Left renal cortex interstitium (tissue), 4 donors: ENCODE measurements around the gene MAPK10. TPM values are rescaled to one million over a fixed set of nuclear protein-coding genes. Genes with fewer than 3 reads are reported as not detected.
"Not testable (repeated sequence)": the region's sequence is repeated elsewhere in the genome, so short reads cannot be mapped to it uniquely, and the experiment has no call there.

Source experiments
- DNase-seq, 4 donors: peaks; one replicate each; pipeline ENCODE4 v3.0.0-alpha.2; 2013; ENCODE audit warnings: low read depth in 4 of 4, low spot score in 2 of 4, missing footprints in 1 of 4
- polyA plus RNA-seq, 4 donors: library from polyadenylated mRNA; unstranded; fragments of 120-200 nt; gene quantifications; one replicate each; pipeline ENCODE4 v1.2.1, GENCODE V29; 2013; ENCODE audit not compliant: insufficient read length in 4 of 4

MAPK10 gene
- polyA plus RNA-seq, 4 donors, result 52.2 to 86.3 (median 65.3) TPM

- no peak for DNase-seq
Observed at GRCh38 chr4:86050496-86050895, 309.4 kb downstream of the MAPK10 start.

- no peak for DNase-seq
Observed at GRCh38 chr4:86048426-86048825, 311.4 kb downstream of the MAPK10 start.

GRCh38 chr4:86044593-86044985 is 315.3 kb downstream of the MAPK10 start:
- DNase-seq, result no peak

- DNase-seq, result peak; percentile 49 to 77 (median 56)
Observed at GRCh38 chr4:86043755-86044592, 315.9 kb downstream of the MAPK10 start.

- no peak for DNase-seq
Observed at GRCh38 chr4:86038037-86038436, 321.8 kb downstream of the MAPK10 start.

GRCh38 chr4:86036736-86037135 is 323.1 kb downstream of the MAPK10 start:
- no peak for DNase-seq

- DNase-seq, result no peak
Observed at GRCh38 chr4:86035688-86036087, 324.2 kb downstream of the MAPK10 start.

- DNase-seq, result no peak
Observed at GRCh38 chr4:86034616-86035015, 325.2 kb downstream of the MAPK10 start.

- no peak for DNase-seq
Observed at GRCh38 chr4:86033171-86033570, 326.7 kb downstream of the MAPK10 start.

GRCh38 chr4:86032476-86033022 is 327.3 kb downstream of the MAPK10 start:
- DNase-seq, result no peak

- no peak for DNase-seq
Observed at GRCh38 chr4:86031927-86032326, 327.9 kb downstream of the MAPK10 start.

- no peak for DNase-seq
Observed at GRCh38 chr4:86026720-86027119, 333.1 kb downstream of the MAPK10 start.

- DNase-seq, result not testable (repeated sequence)
Observed at GRCh38 chr4:86021671-86022070, 338.2 kb downstream of the MAPK10 start.

- no peak for DNase-seq
Observed at GRCh38 chr4:86019906-86020305, 339.9 kb downstream of the MAPK10 start.

GRCh38 chr4:86019362-86019761 is 340.5 kb downstream of the MAPK10 start:
- DNase-seq, result no peak

- no peak for DNase-seq
Observed at GRCh38 chr4:86015412-86016350, 344.2 kb downstream of the MAPK10 start.

- no peak for DNase-seq
Observed at GRCh38 chr4:86014599-86014998, 345.3 kb downstream of the MAPK10 start.

- no peak for DNase-seq
Observed at GRCh38 chr4:86013621-86014020, 346.2 kb downstream of the MAPK10 start.

- no peak for DNase-seq
Observed at GRCh38 chr4:86011117-86011516, 348.7 kb downstream of the MAPK10 start.

- no peak for DNase-seq
Observed at GRCh38 chr4:86007042-86007441, 352.8 kb downstream of the MAPK10 start.

GRCh38 chr4:86006057-86006456 is 353.8 kb downstream of the MAPK10 start:
- DNase-seq, result no peak
